Left ventricle myocardium inferior (tissue), 1 donor: ENCODE results near the gene TACC3. TPM values are rescaled to one million over a fixed set of nuclear protein-coding genes. Genes with fewer than 3 reads are reported as not detected.

Source experiments
- DNase-seq: peaks from one replicate; pipeline ENCODE4 v3.0.0-alpha.2; 2020
- H3K27ac ChIP-seq: fragments of 200-600 bp; replicated peaks from 2 replicates; pipeline ENCODE4 v1.8.0; 2021
- H3K27me3 ChIP-seq: fragments of 200-600 bp; 2 replicates; pipeline ENCODE4 v1.8.0; 2021; ENCODE audit warnings: low read depth
- H3K36me3 ChIP-seq: fragments of 200-600 bp; 2 replicates; pipeline ENCODE4 v1.8.0; 2021
- H3K4me1 ChIP-seq: fragments of 200-600 bp; 2 replicates; pipeline ENCODE4 v1.8.0; 2021
- H3K4me3 ChIP-seq: fragments of 200-600 bp; 2 replicates; pipeline ENCODE4 v1.8.0; 2021; ENCODE audit warnings: mild to moderate bottlenecking, moderate library complexity
- H3K9me3 ChIP-seq: fragments of 200-600 bp; replicated peaks from 2 replicates; pipeline ENCODE4 v1.8.0; 2021
- CTCF ChIP-seq: fragments of 200-600 bp; IDR thresholded peaks from 2 replicates; pipeline ENCODE4 v1.8.0; 2021; ENCODE audit warnings: antibody characterized with exemption, mild to moderate bottlenecking, borderline replicate concordance
- intact Hi-C: fragments of 100-400 bp; cut with micrococcal nuclease; formaldehyde crosslinking; loops from one replicate; pipeline ENCODE4 v1.11.0; 2022
- total RNA-seq: library from RNA; stranded (reverse); fragmentation: NEBNext Ultra II Directional; extraction: Animal tissue kit (Norgen Biotek cat#: 25700); gene quantifications from one replicate; pipeline ENCODE4 v1.2.1, GENCODE V29; 2021
- donor health status: DM: no; HTN: yes; CAD: no; lungs with severe emphysema.

TACC3 gene
- total RNA-seq, 1 donor from 2014 or later, result 5.8 TPM

GRCh38 chr4:1764670-1765069 lies 43.3 kb downstream of the TACC3 start:
- Histone ChIP-seq H3K27ac (no peak overlapping the region), H3K4me3 (no peak overlapping the region), H3K27me3 (peaks cover 30% of the 10 kb centered on the region), H3K9me3 (no peaks in the 10 kb centered on the region), H3K4me1 (peaks cover 36% of the 10 kb centered on the region), H3K36me3 (no peaks in the 10 kb centered on the region)
- intact Hi-C loops, result no loop called here
- no peak for TF ChIP-seq CTCF
- DNase-seq, result no peak

- DNase-seq, result no peak
- H3K27me3 ChIP-seq, result peaks cover 38% of the 10 kb centered on the region
- H3K36me3 ChIP-seq, result no peaks in the 10 kb centered on the region
- H3K27ac ChIP-seq, result no peak overlapping the region
- intact Hi-C loops, result no loop called here
- H3K9me3 ChIP-seq, result no peaks in the 10 kb centered on the region
- TF ChIP-seq CTCF, result no peak
- H3K4me1 ChIP-seq, result peaks cover 30% of the 10 kb centered on the region
- no peak overlapping the region for H3K4me3 ChIP-seq
Measured at GRCh38 chr4:1765409-1766072, 44.2 kb downstream of the TACC3 start.

- DNase-seq, result no peak
- intact Hi-C loops, result no loop called here
- H3K27me3 ChIP-seq, result peaks cover 42% of the 10 kb centered on the region
Measured at GRCh38 chr4:1766106-1767060, 45.1 kb downstream of the TACC3 start.

GRCh38 chr4:1767061-1767769 lies 45.9 kb downstream of the TACC3 start:
- H3K27ac ChIP-seq, result peak overlapping the region; percentile 27
- H3K4me3 ChIP-seq, result peak overlapping the region; percentile 66
- TF ChIP-seq CTCF, result no peak

More at GRCh38 chr4:1766106-1767060, 45.1 kb downstream of the TACC3 start:
- no peak for TF ChIP-seq CTCF
- Histone ChIP-seq H3K36me3 (no peaks in the 10 kb centered on the region), H3K27ac (peak overlapping the region; percentile 3), H3K4me3 (peak overlapping the region; percentile 66), H3K4me1 (peaks cover 25% of the 10 kb centered on the region), H3K9me3 (no peaks in the 10 kb centered on the region)

GRCh38 chr4:1767770-1768366 lies 46.5 kb downstream of the TACC3 start:
- Histone ChIP-seq H3K9me3 (no peaks in the 10 kb centered on the region), H3K4me1 (peaks cover 22% of the 10 kb centered on the region), H3K27ac (peak overlapping the region; percentile 27), H3K4me3 (peak overlapping the region; percentile 66), H3K36me3 (no peaks in the 10 kb centered on the region), H3K27me3 (peaks cover 39% of the 10 kb centered on the region)
- intact Hi-C loops, result no loop called here
- peak; percentile 42 for TF ChIP-seq CTCF
- no peak for DNase-seq

More at GRCh38 chr4:1767061-1767769, 45.9 kb downstream of the TACC3 start:
- Histone ChIP-seq H3K36me3 (no peaks in the 10 kb centered on the region), H3K4me1 (peaks cover 25% of the 10 kb centered on the region), H3K9me3 (no peaks in the 10 kb centered on the region), H3K27me3 (peaks cover 42% of the 10 kb centered on the region)
- intact Hi-C loops, result no loop called here
- DNase-seq, result no peak
